NOMO-1 treated with dmso at 0.1 percent for 144 hours (cell line): ENCODE data around the gene ATG3.
"Not testable (repeated sequence)": the region's sequence is repeated elsewhere in the genome, so short reads cannot be mapped to it uniquely, and the experiment has no call there.

ENCODE experiments used
- DNase-seq: peaks from one replicate; lab custom pipeline; 2025; ENCODE audit not compliant: unreplicated experiment; lab: John Stamatoyannopoulos, UW

ATG3 gene

DNA sequence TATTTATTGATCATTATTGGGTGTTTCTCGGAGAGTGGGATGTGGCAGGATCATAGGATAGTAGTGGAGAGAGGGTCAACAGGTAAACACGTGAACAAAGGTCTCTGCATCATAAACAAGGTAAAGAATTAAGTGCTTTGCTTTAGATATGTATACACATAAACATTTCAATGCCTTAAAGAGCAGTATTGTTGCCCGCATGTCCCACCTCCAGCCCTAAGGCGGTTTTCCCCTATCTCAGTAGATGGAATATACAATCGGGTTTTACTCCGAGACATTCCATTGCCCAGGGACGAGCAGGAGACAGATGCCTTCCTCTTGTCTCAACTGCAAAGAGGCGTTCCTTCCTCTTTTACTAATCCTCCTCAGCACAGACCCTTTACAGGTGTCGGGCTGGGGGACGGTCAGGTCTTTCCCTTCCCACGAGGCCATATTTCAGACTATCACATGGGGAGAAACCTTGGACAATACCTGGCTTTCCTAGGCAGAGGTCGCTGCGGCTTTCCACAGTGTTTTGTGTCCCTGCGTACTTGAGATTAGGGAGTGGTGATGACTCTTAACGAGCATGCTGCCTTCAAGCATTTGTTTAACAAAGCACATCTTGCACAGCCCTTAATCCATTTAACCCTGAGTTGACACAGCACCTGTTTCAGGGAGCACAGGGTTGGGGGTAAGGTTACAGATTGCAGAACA lies 2.6 kb upstream of the ATG3 start:
- DNase-seq = not testable (repeated sequence)

DNA sequence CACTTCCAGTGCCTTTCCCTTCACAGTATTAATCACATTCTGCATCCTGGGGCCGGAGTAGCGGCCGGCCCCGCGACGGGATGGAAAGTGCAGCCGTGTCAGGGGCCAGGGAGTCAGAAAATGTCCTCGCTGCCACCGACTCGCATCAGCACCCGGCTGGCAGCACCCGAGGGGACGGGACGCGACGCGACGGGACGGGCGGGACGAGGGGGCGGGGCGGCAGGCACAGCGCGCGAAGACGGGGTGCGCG lies 353 bp downstream of the ATG3 start:
- DNase-seq = no peak

DNA sequence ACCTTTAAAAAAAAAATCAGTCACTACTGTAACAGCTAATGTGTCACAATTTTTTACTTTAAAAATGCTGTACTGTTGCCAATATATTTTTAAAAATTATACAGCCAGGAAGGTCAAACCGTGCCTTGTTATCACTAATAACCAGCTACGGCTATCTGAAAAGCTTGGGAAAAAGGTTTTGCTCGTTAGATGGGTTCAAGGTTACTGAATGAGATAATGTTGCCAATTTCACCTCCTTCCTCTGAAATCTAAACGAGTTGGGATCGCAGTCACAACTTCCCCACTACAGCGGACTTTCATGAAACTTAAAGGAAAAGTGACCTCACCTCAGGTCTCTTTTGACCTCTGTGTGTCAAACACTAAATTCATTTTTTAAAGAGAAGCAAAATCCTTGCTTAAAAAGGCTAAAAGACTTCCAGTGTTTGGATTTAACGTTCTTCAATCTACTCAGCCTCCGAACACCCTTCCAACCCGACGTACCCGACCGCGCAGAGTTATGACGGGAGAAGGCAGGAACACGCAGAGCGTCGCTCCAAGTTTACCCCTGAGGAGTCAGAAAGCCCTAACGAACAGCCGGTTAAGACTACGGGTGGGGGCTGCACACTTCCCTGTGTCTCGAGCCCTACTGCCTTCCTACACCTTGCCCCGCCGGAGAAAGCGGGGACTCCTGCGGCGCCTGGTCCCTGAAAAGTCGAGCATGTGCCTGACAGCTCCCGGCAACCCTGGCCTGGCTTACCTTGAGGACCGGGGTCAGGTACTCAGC lies 860 bp downstream of the ATG3 start:
- DNase-seq = peak; percentile 59

DNA sequence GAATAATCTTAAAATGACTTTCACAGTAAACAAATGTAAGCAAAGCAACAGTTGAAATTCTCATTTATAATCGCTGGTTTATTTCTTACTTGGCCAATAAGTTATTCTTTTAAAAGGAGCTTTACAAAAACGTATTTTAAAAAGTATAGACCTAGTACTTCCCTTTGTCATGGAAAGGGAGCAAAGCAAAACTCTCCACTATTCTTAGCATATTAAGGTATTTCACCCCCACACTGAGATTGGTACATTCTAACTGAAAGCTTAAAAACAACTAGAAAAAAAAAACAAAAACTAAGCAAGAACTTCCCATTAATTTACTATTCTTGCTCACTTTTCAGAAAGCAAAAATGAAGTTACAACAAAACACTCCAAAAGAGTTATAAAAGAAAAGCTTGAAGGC lies 1.5 kb downstream of the ATG3 start:
- DNase-seq = no peak

DNA sequence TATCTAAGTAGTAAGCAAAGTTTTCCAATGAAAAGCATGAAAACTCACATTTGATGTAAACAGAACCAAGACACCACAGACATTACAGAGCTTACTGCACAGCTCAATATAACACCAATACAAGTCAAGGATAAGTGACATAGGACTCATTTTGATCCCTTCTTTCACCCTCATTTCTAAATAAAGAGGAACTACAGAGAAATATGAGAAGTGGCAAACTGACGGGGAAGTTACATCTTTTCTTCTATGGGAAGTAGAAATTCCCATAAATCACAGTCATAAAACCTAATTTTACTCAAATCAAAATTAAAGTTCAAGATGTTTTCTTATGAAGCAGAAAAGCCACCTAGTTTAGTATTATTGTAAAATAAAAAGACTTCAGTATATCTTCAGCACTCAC lies 3.8 kb downstream of the ATG3 start:
- DNase-seq = peak; percentile 67

DNA sequence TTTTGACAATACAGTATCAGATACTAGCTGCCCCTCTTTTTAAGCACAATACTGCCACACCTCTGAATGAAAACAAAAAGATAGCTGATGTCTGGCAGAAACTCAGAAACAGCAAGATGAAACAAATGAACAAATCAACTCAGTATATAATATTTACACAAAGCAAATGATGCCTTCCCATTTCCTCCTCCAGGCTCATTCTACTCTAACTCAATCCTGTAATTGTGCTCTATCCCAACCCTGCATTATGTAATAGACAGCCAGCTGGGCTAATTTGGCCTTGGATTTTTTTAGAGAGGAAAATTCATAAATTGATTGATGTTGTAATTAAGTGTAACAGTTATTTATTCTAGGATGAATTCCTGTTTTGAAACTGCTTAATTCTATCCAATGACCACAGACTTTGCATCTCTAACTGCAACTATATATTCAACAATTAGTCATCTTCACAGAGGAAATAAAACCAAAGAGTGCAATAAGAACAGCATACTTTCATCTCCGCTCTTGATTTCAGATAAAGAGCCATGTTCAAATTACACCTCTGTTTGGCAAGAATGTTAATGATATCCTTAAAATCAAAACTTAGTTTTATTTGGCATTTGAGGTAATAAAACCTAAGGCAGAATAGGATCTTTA lies 6.1 kb downstream of the ATG3 start:
- DNase-seq = no peak

DNA sequence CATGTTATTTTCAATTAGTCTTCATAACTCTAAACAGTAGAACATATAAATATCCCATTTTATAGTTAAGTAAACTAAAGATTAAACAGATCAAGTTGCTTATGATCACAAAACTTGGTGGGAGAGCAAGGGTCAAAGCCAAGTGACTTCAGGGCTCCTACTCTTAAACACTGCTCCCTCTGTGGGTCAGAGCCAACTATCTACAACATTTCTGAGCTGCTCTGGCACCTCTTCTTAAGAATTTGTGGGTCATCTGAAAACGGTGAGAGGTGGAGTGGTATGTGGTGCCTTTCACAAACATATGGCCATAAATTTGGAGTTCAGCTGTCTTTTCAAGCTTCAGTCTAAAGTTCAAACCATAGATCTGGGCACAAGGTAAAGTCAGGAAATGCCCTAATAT lies 10.9 kb downstream of the ATG3 start:
- DNase-seq = no peak

DNA sequence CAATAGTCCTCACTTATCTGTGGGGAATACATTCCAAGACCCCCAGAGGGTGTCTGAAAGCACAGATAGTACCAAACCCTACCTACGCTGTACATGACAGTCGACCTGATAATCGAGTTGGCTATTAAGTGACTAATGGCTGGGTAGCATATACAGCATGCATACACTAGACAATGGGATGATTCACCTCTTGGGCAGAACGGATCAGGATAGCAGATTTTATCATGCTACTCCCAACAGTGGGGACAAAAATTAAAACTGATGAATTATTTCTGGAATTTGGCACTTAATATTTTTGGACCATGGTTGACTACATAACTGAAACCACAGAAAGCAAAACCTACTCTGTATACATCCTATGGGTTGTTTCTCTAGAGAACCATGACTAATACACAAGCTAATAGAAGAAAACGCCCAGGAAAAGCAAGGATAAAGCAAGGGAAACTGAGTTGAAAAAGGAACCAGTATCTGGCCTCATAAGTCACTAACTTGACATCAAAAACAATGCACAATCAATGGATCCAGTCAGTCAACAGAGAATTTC lies 15.5 kb downstream of the ATG3 start:
- no peak for DNase-seq

DNA sequence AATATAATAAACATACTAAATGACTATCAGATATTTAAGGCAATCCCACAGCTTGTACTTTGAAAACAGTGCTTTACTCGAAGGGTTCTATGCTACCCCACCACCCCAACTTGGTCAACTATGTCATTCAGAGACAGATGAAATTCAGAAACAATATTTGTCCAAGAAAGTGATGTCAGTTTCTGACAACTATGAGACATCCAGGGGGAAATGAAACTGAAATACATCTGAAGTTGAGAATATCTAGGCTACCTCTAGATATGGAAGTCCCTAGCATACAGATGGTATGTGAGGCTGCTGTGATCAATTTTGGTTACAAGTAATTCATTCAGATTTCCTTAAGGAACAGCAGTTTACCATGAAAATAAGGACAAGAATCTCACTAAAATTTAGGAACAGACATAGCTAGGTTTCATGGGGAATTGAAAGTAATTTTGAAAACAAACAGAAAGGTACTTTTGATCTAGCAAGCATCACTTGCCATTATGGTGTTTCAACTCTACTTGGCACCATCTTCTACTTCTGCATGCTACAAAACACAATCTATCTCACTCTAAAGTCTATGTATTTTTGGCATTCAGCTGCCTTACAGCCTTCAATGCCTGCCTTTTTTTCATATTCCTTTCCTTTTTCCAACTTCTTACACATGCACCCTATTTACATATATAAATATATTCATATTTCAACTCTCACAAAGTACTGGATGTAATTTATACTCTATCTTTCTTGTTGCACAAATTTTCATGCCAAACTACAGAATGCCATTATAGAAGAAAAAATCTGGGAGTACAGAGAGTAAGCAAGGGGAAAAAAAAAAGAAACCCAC lies 21.7 kb downstream of the ATG3 start:
- DNase-seq = no peak

DNA sequence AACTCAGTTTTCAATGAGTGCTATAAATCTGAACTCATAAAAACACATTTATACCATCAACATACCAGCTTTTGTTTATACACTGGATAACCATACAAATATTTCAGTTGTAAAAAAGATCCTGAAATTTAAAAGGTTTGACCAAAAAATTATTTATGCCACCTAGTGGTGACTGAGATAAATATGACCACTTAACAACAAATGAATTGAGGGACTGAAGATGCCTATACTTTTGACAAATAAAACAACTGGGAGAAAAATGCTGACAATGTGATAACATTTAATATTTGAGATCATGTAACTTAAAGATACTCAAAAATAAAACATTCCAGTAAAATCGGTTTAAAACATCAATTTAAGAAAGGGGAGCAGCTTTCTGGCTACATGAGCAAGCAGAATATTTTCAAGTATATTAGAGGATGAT lies 30.4 kb downstream of the ATG3 start:
- DNase-seq = no peak

DNA sequence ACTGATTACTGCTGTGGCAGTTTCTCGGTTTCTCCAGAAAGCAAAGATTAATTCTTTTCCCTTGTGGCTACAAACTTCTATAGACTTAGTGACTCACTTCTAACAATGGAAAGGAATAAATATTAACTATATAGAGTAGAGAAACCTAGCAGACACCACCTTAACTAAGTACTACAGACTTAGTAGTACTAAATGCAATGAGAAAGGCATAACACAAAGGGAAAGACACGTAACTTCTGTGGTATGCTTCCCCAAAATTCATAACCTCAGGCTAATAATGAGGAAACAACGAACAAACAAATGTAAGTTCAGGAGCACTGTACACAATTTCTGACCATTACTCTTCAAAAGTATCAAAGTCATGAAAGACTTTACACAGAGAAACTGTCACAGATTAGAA lies 31.2 kb downstream of the ATG3 start:
- no peak for DNase-seq

DNA sequence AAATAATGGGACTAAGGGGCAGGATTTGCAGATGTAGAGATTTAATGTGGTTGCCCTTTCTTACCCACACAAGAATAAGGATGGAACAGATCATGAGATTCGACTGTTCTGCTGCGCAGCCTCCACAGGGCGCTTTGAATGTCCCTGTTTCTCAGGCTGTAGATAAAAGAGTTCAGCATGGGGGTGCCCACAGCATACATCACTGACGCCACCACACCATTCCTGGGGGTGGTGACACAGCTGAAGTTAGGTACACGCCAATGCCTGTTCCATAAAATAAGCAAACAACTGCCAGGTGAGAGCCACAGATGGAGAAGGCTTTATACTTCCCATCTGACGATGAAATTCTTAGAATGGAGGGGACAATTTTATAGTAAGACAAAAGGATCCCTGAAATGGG lies 37.6 kb downstream of the ATG3 start:
- DNase-seq = not testable (repeated sequence)

DNA sequence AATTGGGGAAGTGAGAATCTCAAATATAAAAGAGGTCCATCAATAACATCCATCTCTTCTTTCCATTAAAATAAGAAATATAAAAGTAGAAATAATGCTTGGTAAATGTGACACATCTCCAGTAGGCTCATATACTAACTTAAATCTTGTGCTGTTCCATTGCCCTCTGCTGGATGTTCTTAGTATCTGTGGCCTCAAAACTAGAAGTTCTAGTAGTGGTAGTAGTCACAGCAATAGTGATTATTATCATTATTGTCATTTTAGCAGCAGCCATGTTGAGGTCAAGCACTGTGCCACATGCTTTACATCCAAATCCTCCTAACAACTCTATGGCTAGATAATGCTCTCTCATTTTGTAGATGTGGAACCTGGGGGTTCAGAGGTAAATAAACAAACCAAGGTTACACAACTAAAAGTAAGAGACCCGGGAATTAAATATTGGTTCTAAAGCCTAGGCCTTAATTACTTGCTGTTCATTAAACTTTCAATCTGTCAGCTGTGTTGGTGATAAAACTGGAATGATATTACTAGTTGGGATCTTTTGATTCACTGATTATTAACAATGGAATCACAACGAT lies 42.2 kb downstream of the ATG3 start:
- DNase-seq = peak; percentile 47

DNA sequence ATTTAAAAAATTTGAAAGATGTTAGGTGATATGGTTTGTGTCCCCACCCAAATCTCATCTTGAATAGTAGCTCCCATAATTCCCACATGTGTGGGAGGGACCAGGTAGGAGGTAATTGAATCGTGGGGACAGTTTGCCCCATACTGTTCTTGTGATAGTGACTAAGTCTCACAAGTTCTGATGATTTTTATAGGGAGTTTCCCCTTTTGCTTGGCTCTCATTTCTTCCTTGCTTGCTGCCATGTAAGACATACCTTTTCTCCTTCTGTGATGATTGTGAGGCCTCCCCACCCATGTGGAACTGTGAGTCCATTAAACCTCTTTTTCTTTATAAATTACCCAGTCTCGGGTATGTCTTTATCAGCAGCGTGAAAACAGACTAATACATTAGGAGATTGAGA lies 42.8 kb downstream of the ATG3 start:
- not testable (repeated sequence) for DNase-seq

DNA sequence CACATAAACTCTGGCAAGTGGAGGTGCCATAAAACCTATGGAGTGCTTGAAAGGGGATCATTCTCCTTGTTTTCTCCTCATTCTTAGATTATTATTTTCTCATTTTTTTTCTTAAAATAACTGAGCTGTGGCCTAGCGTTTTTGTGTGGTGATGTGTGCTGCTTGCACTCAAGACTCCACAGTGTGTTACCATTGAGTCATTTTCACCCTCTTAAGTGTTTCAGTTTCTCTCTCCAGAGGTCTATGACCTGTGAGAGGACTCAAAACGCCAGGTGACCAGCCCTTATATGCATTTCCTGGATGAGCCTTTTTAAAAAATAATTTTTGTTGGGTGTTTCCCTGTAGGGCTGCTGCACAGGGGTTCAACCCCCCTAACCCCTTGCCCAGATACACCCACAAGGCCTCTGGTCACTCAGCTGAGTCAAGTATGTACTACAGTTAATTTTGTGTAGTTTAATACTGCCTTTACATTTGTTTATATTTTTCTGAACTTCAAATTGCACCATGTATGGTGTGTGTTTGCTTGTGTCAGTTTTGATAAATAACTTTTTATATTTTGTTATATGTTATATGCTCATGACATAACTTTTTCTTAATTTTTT lies 47.1 kb downstream of the ATG3 start:
- DNase-seq = no peak

DNA sequence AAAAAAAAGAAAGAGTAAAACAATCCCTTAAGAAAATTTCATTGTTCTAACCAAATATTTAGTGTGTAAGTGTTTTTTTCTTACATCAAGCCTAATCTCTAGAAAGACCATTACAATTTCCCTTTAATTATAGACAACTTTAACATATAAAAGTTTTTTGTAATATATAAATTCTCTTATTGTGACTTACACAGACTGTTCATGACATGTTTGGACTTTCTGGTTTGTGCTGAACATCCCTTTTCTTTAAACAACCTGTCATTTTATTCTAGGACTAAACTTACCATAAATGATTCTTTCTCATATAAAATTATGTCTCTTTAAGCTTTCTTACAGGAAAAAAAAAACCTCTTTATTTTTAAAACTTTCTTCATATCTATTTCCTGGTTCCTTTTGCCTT lies 49.4 kb downstream of the ATG3 start:
- DNase-seq = no peak

DNA sequence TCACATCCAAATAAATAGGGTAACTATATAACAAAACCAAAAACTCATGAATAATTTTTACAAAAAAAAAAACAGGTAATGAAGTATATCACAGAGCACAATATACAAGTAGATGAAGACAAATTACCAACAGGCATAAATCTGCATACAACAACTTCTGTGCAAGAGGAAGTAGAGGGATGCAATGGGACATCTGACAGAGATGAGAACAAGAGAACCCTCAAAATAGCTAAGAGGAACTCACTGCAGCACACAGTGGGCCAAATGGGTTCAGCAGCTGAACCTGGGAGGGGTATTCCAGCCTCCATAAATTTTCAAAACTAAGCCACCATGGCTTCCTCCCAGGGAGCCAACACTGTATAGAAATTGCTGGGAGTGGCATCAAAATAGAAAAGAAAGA lies 52.9 kb downstream of the ATG3 start:
- DNase-seq = no peak

DNA sequence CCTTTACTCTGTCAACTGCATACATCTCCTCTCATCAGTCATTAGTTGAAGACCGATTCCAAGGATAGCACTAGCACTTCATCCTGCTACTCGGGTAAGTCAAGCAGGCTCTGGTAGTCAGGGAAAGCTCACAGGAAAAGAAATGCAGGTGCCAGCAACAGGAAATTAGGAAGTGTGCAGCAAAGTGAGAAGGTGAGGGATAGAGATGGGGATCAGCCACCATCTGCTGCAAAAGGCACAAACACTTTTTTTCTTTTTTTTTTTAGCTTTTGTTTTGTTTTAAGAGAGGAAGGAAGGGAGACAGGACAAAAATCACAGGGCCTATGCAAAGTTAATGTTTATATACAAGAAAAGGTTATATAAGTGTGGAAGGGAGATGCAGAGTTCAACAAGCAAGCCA lies 53.5 kb downstream of the ATG3 start:
- no peak for DNase-seq

DNA sequence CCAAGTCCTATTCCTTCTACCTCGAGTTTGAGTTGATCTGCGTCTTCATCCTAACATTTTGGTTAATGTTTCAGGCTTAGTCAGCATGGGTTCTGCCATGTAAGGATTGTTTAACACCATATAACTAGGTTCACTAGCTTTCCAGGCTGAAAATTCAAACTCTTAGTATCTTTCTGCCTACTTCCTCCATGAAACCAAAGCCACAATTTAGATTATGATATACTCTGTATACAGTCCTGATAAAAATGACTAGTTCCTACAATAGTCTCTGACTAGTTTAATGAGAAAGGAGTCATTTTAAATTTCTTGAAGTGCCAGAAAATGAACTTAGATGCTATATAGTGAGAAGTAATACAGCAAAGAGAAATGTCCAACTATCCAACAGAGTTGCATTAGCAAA lies 55.9 kb downstream of the ATG3 start:
- no peak for DNase-seq

DNA sequence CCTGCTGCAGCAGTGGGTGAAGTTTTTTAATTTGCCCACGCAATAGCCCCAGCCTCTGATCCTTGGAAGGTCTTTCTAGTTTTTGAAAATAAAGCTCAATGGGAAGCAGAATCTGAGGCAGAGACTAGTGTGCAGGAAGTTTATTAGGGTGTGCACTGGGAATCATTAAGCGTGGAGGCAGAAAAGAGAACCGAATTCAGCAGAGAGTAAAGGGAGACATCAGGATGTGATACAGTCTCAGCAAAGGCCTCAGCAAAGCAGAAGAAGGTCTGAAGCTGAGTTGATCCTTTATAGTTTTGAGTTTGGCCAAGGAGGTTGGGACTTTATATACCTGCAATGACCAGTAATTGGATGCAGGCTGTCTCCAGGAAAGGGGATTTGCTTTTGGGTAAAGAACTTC lies 57.6 kb downstream of the ATG3 start:
- DNase-seq = no peak
